Trophoblast cell (in vitro differentiated cells and primary cell): Measurements from ENCODE around the gene DHRS7.
A peak's percentile ranks its signal among the peaks of the same experiment; 100 is the strongest.

Experiments
- DNase-seq, 2 donors: peaks; one replicate each; pipeline ENCODE4 v3.0.0-alpha.2; 2016
- H2AFZ ChIP-seq: 2 replicates; pipeline ENCODE4 v1.6.1; 2013; ENCODE audit warnings: low read length, moderate library complexity, mild to moderate bottlenecking; ENCODE audit not compliant: insufficient read depth, poor library complexity
- H2AK5ac ChIP-seq: 2 replicates; pipeline ENCODE4 v1.6.1; 2013; ENCODE audit warnings: mild to moderate bottlenecking, low read length
- H2BK120ac ChIP-seq: 2 replicates; pipeline ENCODE4 v1.6.1; 2013; ENCODE audit warnings: low read length, mild to moderate bottlenecking, moderate library complexity; ENCODE audit not compliant: insufficient read depth, poor library complexity
- H2BK12ac ChIP-seq: 2 replicates; pipeline ENCODE4 v1.6.1; 2013; ENCODE audit warnings: mild to moderate bottlenecking, low read length, moderate library complexity
- H2BK5ac ChIP-seq: 2 replicates; pipeline ENCODE4 v1.6.1; 2013; ENCODE audit warnings: low read length, low read depth, moderate library complexity, mild to moderate bottlenecking; ENCODE audit not compliant: poor library complexity
- H3K14ac ChIP-seq: 2 replicates; pipeline ENCODE4 v1.6.1; 2013; ENCODE audit warnings: mild to moderate bottlenecking, low read length
- H3K18ac ChIP-seq: 2 replicates; pipeline ENCODE4 v1.6.1; 2013; ENCODE audit warnings: mild to moderate bottlenecking, low read length
- H3K23ac ChIP-seq: 2 replicates; pipeline ENCODE4 v1.6.1; 2013; ENCODE audit warnings: low read length
- H3K27ac ChIP-seq: 2 replicates; pipeline ENCODE4 v1.5.1; 2013; ENCODE audit warnings: low read depth, mild to moderate bottlenecking, inconsistent platforms, low read length, moderate library complexity
- H3K27me3 ChIP-seq: 2 replicates; pipeline ENCODE4 v1.6.1; 2013; ENCODE audit warnings: inconsistent platforms, mild to moderate bottlenecking, low read length, moderate library complexity; ENCODE audit not compliant: insufficient read depth
- H3K36me3 ChIP-seq, 2 experiments: 1 replicate in 1 of 2; 2 replicates in 1 of 2; pipeline ENCODE4 v1.6.1; 2013; ENCODE audit warnings: low read length in 2 of 2, mild to moderate bottlenecking in 2 of 2, moderate library complexity in 1 of 2; ENCODE audit not compliant: insufficient read depth in 2 of 2, control insufficient read depth in 1 of 2
- H3K4ac ChIP-seq: 2 replicates; pipeline ENCODE4 v1.6.1; 2013; ENCODE audit warnings: low read depth, mild to moderate bottlenecking, low read length, moderate library complexity
- H3K4me1 ChIP-seq, 2 experiments: 1 replicate in 1 of 2; 2 replicates in 1 of 2; pipeline ENCODE4 v1.6.1; 2013; ENCODE audit warnings: low read length in 2 of 2, mild to moderate bottlenecking in 2 of 2, moderate library complexity in 1 of 2; ENCODE audit not compliant: insufficient read depth in 2 of 2, control insufficient read depth in 1 of 2
- H3K4me2 ChIP-seq: 2 replicates; pipeline ENCODE4 v1.6.1; 2013; ENCODE audit warnings: inconsistent platforms, mild to moderate bottlenecking, low read length, moderate library complexity
- H3K4me3 ChIP-seq: 2 replicates; pipeline ENCODE4 v1.5.1; 2013; ENCODE audit warnings: mild to moderate bottlenecking, low read depth, low read length, inconsistent platforms
- H3K79me1 ChIP-seq: one replicate; pipeline ENCODE4 v1.6.1; 2013; ENCODE audit warnings: low read length
- H3K79me2 ChIP-seq: 2 replicates; pipeline ENCODE4 v1.6.1; 2013; ENCODE audit warnings: low read length, mild to moderate bottlenecking; ENCODE audit not compliant: control insufficient read depth, insufficient read depth, poor library complexity
- H3K9ac ChIP-seq: 2 replicates; pipeline ENCODE4 v1.6.1; 2013; ENCODE audit warnings: mild to moderate bottlenecking, low read length
- H3K9me3 ChIP-seq: 2 replicates; pipeline ENCODE4 v1.6.1; 2013; ENCODE audit warnings: low read depth, mild to moderate bottlenecking, control low read depth, inconsistent platforms, low read length; ENCODE audit not compliant: insufficient read depth
- H4K12ac ChIP-seq: 2 replicates; pipeline ENCODE4 v1.6.1; 2013; ENCODE audit warnings: low read depth, mild to moderate bottlenecking, low read length, moderate library complexity
- H4K8ac ChIP-seq: 2 replicates; pipeline ENCODE4 v1.6.1; 2013; ENCODE audit warnings: low read depth, mild to moderate bottlenecking, low read length, moderate library complexity
- H4K91ac ChIP-seq: one replicate; pipeline ENCODE4 v1.6.1; 2013; ENCODE audit warnings: low read depth, mild to moderate bottlenecking, low read length, moderate library complexity
- WGBS: extraction: QIAGEN DNeasy Blood & Tissue Kit; methylation state at CpG from one replicate; pipeline ENCODE4 v1.1.7; 2013; ENCODE audit warnings: missing lambda C conversion rate; ENCODE audit not compliant: insufficient read length, insufficient coverage; ENCODE audit errors: extremely low coverage; 5-methylcytosine and 5-hydroxymethylcytosine counted together

DHRS7 gene

GRCh38 chr14:60107477-60107876, 57.7 kb downstream of the DHRS7 start:
- no peak overlapping the region for H3K4me2 ChIP-seq
- H3K4me1 ChIP-seq: peaks cover 0 to 3% of the 10 kb centered on the region in 2 experiments
- WGBS: no CpG with 5 or more reads among the region's 4 CpGs
- H2BK5ac ChIP-seq: no peak overlapping the region
- H3K27ac ChIP-seq: no peak overlapping the region
- H4K8ac ChIP-seq: no peak overlapping the region
- no peaks in the 10 kb centered on the region for H3K27me3 ChIP-seq
- no peak overlapping the region for H3K18ac ChIP-seq
- peaks cover 1% of the 10 kb centered on the region for H3K79me2 ChIP-seq
- H3K23ac ChIP-seq: no peak overlapping the region
- H3K36me3 ChIP-seq: peaks cover 0 to 3% of the 10 kb centered on the region in 2 experiments
- H3K4me3 ChIP-seq: no peak overlapping the region
- no peak for DNase-seq
- H3K4ac ChIP-seq: no peak overlapping the region
- no peaks in the 10 kb centered on the region for H3K9me3 ChIP-seq
- H2BK120ac ChIP-seq: no peak overlapping the region
- H3K14ac ChIP-seq: no peak overlapping the region
- no peak overlapping the region for H4K12ac ChIP-seq
- no peak overlapping the region for H4K91ac ChIP-seq
- no peak overlapping the region for H2AK5ac ChIP-seq
- no peaks in the 10 kb centered on the region for H3K79me1 ChIP-seq
- H2AFZ ChIP-seq: no peak overlapping the region
- no peak overlapping the region for H3K9ac ChIP-seq
- no peak overlapping the region for H2BK12ac ChIP-seq

GRCh38 chr14:60106339-60106738, 58.9 kb downstream of the DHRS7 start:
- H2AK5ac ChIP-seq: no peak overlapping the region
- no CpG with 5 or more reads among the region's 2 CpGs for WGBS
- no peak overlapping the region for H3K18ac ChIP-seq
- H3K79me1 ChIP-seq: no peaks in the 10 kb centered on the region
- no peak overlapping the region for H4K8ac ChIP-seq
- no peak overlapping the region for H2BK12ac ChIP-seq
- no peak overlapping the region for H4K12ac ChIP-seq
- H3K36me3 ChIP-seq: peaks cover 0 to 3% of the 10 kb centered on the region in 2 experiments
- H2BK5ac ChIP-seq: no peak overlapping the region
- no peak overlapping the region for H3K9ac ChIP-seq
- no peaks in the 10 kb centered on the region for H3K9me3 ChIP-seq
- peaks cover 1% of the 10 kb centered on the region for H3K79me2 ChIP-seq
- no peak overlapping the region for H3K27ac ChIP-seq
- H3K23ac ChIP-seq: no peak overlapping the region
- no peak overlapping the region for H2AFZ ChIP-seq
- no peak overlapping the region for H3K4me2 ChIP-seq
- no peak overlapping the region for H4K91ac ChIP-seq
- no peaks in the 10 kb centered on the region for H3K27me3 ChIP-seq
- H3K4me3 ChIP-seq: no peak overlapping the region
- DNase-seq: peak in 1 of 2 donors; percentile 40
- H3K14ac ChIP-seq: no peak overlapping the region
- no peak overlapping the region for H2BK120ac ChIP-seq
- H3K4me1 ChIP-seq: peaks cover 0 to 3% of the 10 kb centered on the region in 2 experiments
- H3K4ac ChIP-seq: no peak overlapping the region

- DNase-seq: no peak
- Histone ChIP-seq H4K12ac (no peak overlapping the region), H2BK5ac (no peak overlapping the region), H4K91ac (no peak overlapping the region), H3K27me3 (no peaks in the 10 kb centered on the region), H3K18ac (no peak overlapping the region), H3K4me3 (no peak overlapping the region), H3K36me3 (peaks cover 4% of the 10 kb centered on the region in 2 experiments), H3K14ac (no peak overlapping the region), H3K79me2 (peaks cover 2% of the 10 kb centered on the region), H2BK120ac (no peak overlapping the region), H2AK5ac (no peak overlapping the region), H4K8ac (no peak overlapping the region), H2AFZ (no peak overlapping the region), H3K4ac (no peak overlapping the region), H2BK12ac (no peak overlapping the region), H3K9me3 (no peaks in the 10 kb centered on the region), H3K23ac (no peak overlapping the region), H3K9ac (no peak overlapping the region), H3K79me1 (no peaks in the 10 kb centered on the region), H3K4me1 (peaks cover 0 to 3% of the 10 kb centered on the region in 2 experiments), H3K27ac (no peak overlapping the region), H3K4me2 (no peak overlapping the region)
- WGBS: no CpG with 5 or more reads among the region's 2 CpGs
These were observed 62.8 kb downstream of the DHRS7 start for GRCh38 chr14:60102389-60102788.

GRCh38 chr14:60101786-60102185, 63.4 kb downstream of the DHRS7 start:
- Histone ChIP-seq H3K14ac (no peak overlapping the region), H3K4me1 (peaks cover 0 to 5% of the 10 kb centered on the region in 2 experiments), H2AK5ac (no peak overlapping the region), H2AFZ (no peak overlapping the region), H3K27ac (no peak overlapping the region), H3K4me2 (no peak overlapping the region), H3K9ac (no peak overlapping the region), H2BK120ac (no peak overlapping the region), H2BK5ac (no peak overlapping the region), H3K27me3 (no peaks in the 10 kb centered on the region), H4K91ac (no peak overlapping the region), H3K36me3 (peaks cover 4 to 5% of the 10 kb centered on the region in 2 experiments), H4K12ac (no peak overlapping the region), H3K4me3 (no peak overlapping the region), H3K79me1 (no peaks in the 10 kb centered on the region), H3K4ac (no peak overlapping the region), H3K23ac (no peak overlapping the region), H3K9me3 (no peaks in the 10 kb centered on the region), H4K8ac (no peak overlapping the region), H3K79me2 (peaks cover 3% of the 10 kb centered on the region), H3K18ac (no peak overlapping the region), H2BK12ac (no peak overlapping the region)
- DNase-seq: no peak
- WGBS: no CpG with 5 or more reads among the region's 1 CpG
